ENCODE measurements around the gene GYG2.
"Not testable (repeated sequence)": the region's sequence is repeated elsewhere in the genome, so short reads cannot be mapped to it uniquely, and the experiment has no call there.

GYG2 gene

DNA sequence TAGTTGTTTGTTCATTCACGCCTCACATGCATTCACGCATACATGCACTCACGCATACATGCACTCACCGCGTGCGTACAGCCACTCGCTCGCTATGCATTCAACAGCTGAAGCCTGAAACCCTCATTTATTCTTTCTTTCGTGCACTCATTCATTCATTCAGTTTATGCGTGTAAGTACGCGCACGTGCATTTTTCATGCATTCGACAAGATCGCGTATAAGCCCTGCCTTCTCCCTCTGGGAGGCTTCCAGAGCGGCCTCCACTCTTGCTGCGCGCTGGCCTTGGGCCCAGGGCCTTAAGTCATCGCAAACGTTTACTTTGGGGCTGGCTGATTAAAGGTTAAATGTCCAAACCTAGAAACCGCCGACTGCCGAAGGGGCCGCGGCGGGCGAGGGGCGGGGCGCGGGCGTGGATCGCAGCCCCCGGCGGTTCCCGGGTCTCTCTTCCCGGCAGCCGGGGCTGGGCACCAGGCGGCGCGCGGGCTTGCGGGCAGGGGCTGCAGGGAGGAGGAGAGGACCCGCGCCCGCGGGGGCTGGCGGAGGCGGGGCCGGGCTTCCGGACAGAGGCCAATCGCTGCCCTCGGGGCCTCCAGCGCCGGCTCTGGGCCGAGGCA lies at the start of gene GYG2:
Gene GYG2 (plus strand): TSS at position 587 of the 615 bp plus-strand sequence. CDS start 1,259 bp downstream, outside the sequence.
- no peak for DNase-seq

GRCh38 chrX:2780472-2781225 lies 48.1 kb upstream of the GYG2 start:
- DNase-seq: not testable (repeated sequence)

- no peak for DNase-seq
These were observed 47.5 kb upstream of the GYG2 start for GRCh38 chrX:2781226-2781571.

GRCh38 chrX:2781698-2782097 lies 47.0 kb upstream of the GYG2 start:
- DNase-seq: no peak

DNA sequence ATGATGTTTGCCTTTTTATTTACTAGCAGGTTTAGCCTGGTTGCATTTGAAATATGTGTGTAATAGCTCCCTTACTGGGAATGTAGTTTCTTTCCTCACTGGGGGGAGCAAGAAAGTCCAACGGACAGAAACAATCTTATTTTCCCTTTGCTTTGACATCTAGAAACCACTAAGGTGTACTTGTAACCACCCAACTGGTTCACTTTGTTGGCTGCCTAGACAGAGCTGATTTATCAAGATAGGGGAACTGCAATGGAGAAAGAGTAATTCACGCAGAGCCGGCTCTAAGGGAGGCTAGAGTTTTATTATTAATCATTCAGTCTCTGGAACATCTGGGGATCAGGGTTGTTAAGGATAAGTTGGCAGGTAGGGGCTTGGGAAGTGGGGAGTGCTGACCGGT lies 46.6 kb upstream of the GYG2 start:
- no peak for DNase-seq

GRCh38 chrX:2782778-2783177 lies 46.0 kb upstream of the GYG2 start:
- no peak for DNase-seq

DNA sequence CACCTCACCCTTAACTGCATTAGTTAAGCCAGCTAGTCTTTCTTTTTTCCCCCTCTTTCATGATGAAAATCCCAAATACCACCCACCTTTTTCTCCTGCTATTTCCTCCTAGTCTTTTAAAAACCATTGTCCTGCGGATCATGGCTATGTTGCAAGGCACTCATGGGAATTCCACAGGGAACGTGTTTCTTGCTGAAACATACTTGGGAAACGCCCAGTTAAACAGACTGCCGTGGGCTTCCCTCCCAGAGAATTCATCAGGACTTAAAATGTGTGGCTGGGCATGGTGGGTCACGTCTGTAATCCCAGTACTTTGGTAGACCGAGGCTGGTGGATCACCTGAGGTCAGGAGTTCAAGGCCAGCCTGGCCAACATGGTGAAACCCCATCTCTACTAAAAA lies 44.7 kb upstream of the GYG2 start:
- no peak for DNase-seq

- no peak for DNase-seq
These were observed 43.2 kb upstream of the GYG2 start for GRCh38 chrX:2785538-2785937.

DNA sequence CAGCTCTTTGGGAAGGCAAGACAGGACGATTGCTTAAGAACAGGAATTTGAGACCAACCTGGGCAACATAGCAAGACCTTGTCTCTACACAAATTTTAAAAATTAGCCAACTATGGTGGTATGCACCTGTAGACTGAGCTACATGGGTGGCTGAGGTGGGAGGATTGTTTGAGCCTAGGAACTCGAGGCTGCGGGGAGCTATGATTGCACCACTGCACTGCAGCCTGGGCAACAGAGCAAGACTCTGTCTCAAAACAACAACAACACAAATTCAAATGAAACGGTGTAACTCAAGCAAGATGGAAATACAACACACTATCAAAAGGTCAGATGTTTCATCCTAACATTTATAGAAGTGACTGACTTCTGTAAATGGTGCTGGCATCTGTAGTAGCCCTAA lies 39.8 kb upstream of the GYG2 start:
- no peak for DNase-seq

GRCh38 chrX:2789569-2789968 lies 39.2 kb upstream of the GYG2 start:
- no peak for DNase-seq

- DNase-seq: no peak
These were observed 35.0 kb upstream of the GYG2 start for GRCh38 chrX:2793752-2794151.

- no peak for DNase-seq
These were observed 34.4 kb upstream of the GYG2 start for GRCh38 chrX:2794336-2794735.

DNA sequence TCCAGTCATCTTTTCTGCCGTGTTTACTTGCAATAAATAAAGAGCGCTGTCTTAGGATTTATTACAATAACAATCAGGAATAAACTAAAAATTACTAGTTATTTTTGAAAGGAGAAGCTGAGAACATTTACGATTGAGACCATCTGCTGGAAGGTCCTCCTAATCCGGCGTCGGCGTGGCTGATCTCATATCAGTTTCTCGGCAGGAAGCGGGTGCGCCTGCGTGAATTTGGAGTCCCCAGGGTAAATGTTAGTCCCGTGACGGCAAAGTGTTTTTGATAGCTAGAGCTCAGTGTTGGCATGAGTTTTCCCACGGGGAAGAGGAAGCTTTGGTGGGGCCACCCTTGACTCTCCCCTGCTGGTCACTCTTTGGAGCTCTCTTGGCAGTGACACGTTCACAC lies 31.9 kb upstream of the GYG2 start:
- DNase-seq: not testable (repeated sequence)

DNA sequence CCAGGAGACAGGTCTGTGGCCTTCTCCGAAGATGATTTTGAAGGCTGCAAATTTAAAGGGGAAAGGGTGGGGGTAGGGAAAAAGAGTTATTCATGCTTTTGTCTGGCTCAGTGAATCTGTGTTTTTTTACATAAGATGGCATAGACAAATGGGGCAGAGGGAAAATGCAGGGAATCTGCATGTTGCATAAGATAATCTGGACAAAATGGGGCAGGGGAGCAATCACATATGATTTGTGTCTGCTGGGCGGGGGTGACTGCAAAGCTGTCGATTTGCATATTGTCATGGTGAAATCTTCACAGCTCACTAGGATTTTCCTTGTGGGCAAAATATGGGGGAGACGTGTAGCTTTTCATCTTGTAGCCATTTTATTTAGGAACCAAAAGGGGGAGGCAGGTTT lies 29.4 kb upstream of the GYG2 start:
- no peak for DNase-seq

DNA sequence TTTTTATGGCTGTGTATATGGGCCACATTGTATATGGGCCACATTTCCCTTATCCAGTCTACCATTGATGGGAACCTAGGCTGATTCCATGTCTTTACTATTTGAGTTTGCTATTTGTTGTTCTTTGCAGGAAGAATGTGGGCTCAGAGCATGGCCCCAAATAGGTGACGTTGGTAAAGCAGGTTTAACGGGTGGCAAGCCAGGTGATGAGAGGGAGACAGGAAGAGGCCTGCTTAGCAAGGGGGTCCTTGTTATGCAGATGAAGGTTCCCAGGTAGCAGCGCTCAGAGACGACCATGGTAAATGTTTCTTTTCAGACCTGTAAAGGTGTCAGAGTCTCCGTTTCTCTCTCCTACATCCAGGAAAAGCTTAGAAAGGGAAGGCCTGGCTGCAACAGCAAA lies 28.8 kb upstream of the GYG2 start:
- DNase-seq: not testable (repeated sequence)

- DNase-seq: no peak
These were observed 27.5 kb upstream of the GYG2 start for GRCh38 chrX:2801223-2801622.

DNA sequence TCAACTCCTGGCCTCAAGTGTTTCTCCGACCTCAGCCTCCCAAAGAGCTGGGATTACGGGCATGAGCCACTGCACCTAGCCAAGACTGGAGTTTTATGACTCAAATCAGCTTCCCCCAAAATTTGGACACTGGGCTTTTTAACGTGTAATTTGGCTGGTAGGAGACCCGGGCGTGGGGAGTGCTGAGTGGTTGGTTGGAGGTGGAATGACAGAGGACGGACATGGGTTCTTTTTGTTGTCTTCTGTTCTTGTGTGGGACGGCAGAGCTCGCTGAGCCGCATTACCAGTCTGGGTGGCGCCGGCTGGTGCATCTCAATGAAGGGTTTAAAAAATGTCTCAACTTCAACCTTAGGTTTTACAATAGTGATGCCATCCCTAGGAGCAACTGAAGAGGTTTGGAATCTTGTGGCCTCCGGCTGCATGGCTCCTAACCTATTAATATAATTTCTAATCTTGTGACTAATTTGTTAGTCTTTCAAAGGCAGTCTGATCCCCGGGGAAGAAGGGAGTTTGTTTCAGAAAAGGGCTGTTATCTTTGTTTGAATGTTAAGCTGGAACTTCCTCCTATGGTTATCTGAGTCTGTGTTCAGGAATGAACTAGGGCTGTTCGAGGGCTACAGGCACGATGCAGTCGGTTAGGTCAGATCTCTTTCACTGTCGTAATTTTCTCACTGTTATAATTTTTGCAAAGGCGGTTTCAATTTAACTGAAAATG lies 26.2 kb upstream of the GYG2 start:
- not testable (repeated sequence) for DNase-seq

DNA sequence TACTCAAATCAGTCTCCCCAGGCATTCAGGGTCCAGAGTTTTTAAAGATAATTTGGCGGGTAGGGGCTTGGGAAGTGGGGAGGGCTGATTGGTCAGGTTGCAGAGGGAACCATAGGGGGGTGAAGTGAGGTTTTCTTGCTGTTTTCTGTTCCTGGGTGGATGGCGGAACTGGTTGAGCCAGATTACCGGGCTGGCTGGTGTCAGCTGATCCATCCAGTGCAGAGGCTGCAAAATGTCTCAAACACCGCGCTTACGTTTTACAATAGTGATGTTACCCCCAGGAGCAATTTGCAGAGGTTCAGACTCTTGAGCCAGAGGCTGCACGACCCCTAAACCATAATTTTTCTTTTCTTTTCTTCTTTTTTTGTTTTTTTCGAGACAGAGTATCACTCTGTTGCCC lies 25.2 kb upstream of the GYG2 start:
- not testable (repeated sequence) for DNase-seq

DNA sequence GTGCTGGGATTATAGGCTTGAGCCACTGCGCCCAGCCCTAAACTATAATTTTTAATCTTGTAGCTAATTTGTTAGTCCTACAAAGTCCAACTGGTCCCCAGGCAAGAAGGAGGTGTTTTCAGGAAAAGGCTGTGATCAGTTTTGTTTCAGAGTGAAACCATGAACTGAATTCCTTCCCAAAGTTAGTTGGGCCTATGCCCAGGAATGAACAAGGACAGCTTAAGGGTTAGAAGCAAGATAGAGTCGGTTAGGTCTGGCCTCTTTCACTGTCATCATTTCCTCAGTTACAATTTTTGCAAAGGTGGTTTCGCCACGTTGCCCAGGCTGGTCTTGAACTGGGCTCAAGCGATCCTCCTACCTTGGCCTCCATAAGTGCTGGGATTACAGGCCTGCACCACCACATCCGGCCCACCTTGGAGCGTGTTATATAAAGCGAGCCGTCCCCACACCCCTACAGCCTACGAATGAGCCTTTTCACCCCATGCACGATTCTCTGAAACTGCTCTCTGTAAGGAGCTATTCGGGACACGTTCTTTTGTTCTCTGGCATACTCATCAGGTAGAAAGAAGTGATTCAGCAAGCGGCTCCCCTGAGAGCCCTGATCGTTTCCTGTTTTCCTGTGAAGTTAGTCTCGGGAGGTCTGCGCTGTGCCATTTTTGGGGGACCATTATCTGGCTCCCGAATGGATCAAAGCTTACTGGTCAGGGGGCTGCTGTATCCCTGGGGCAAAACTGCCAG lies 24.5 kb upstream of the GYG2 start:
- not testable (repeated sequence) for DNase-seq

- not testable (repeated sequence) for DNase-seq
These were observed 23.9 kb upstream of the GYG2 start for GRCh38 chrX:2804858-2805257.

DNA sequence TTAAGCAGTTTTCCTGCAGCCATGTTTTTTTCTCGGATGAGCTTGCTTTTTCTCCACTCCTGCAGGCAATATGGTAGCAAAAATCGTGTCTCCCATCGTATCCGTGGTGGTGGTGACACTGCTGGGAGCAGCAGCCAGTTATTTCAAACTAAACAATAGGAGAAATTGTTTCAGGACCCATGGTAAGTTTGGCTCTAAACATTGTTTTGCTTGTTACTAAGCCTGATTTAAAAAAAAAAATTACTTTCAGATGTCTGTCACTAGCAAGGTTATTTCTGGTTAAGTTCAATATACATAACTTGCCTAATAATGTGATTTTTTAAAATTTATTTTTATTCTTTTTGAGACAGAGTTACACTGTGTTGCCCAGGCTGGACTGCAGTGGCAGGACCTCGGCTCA lies 17.5 kb upstream of the GYG2 start:
- no peak for DNase-seq

DNA sequence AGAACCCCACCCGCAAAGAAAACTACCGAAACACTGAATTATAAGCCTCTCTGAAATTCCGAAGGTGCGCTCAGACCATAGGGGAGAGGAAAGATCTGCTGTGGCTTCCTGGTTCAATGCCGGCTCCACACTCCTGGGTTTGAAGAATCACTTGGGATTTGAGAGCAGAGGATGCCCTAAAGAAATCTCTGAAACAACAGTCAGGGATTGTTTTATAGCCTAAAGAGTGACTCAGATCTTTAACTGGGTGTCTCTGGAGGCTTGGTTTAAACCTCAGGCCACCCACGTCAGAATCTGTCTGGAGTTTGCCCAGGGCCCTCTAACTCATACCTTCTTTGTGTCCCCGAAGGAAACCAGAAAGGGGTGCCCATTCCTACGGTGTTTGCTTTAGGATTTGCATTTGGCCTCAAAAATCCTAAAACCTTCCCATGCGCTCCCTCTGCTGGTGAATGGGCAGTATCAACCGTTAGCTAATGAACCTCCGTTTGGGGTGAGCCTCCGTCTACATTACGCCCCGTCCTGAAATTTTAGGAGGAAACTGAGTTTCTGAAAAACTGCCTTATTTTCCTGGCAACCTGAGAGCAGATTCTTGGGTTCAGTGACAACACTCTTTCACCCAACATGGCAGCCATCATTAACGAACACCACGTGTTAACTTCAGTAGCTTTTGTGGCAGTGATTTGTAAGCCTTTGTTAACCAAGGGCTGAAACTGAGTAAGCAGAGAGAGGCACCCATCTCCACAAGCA lies 16.4 kb upstream of the GYG2 start:
- not testable (repeated sequence) for DNase-seq

DNA sequence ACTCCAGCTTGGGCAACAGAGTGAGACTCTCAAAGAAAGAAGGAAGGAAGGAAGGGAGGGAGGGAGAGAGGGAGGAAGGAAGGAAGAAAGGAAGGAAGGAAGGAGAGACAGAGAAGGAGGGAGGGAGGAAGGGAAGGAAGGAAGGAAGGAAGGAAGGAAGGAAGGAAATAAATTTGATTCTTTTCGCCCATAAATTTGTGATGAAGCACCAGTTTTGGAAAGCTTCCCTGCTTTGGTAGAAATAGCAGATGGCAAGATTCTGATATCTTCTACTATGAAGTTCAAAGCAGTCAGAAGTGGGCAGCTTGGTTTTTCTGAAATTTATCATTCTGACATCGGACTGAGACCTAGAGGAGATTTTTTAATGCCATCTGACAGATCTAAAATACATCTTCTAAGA lies 11.7 kb upstream of the GYG2 start:
- no peak for DNase-seq

Data from DMS79 (cell line).